ENCODE measurements around the gene VIPAS39.

Gene VIPAS39

GRCh38 chr14:77457522-77458248 is at the start of gene VIPAS39, which contains the start of gene AHSA1:
VIPAS39 (minus strand) TSS chr14:77457601; CDS start chr14:77454102, 3,499 bp downstream.
AHSA1 (plus strand) TSS chr14:77458093; CDS start chr14:77458190, 97 bp downstream.
- peak; percentile 98 for DNase-seq

- no peak for DNase-seq
Measured at GRCh38 chr14:77505031-77505430, 47.6 kb upstream of the VIPAS39 start.

DNA sequence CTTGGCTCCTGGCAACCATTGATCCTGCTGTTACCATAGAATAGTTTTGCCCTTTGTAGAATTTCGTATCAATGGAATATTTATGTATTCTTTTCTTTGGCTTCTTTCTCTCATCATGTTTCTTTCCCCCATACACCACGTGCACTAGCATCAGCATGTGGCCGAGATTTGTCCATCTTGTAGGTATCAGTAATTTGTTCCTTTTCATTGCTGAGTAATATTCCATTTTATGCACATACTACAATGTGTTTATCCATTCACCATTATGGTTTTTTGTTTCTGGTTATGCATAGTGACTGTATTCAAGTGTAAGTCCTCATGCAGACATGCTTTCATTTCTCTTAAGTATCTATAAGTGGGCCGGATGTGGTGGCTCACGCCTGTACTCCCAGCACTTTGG is 45.7 kb upstream of the VIPAS39 start:
- DNase-seq = no peak

DNA sequence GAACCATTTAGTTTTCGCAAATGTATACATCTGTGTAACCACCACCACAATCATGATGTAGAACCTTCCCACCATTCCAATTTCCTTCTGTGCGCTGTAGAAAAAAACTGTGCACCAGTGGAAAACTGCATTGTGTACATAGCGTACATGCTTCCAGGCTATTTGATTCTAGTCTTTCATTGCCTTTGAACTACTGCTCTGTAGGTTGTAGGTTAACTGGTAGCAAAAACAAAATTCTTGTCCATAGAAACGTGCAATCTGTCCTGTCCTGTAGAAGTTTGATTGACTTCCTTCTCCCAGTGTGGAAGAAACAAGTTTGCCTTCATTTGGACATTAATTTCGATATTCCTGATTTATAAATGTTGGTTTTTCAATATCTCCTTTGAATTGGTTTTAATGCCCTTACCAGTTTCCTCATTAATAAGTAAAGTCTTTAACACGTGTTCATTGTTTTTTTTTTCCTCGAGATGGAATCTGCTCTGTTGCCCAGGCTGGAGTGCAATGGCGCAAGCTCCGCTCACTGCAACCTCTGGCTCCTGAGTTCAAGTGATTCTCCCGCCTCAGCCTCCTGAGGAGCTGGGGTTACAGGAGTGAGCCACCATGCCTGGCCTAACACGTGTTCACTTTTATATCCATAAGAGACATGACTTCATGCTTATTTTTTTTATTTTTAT is 44.8 kb upstream of the VIPAS39 start:
- no peak for DNase-seq

DNA sequence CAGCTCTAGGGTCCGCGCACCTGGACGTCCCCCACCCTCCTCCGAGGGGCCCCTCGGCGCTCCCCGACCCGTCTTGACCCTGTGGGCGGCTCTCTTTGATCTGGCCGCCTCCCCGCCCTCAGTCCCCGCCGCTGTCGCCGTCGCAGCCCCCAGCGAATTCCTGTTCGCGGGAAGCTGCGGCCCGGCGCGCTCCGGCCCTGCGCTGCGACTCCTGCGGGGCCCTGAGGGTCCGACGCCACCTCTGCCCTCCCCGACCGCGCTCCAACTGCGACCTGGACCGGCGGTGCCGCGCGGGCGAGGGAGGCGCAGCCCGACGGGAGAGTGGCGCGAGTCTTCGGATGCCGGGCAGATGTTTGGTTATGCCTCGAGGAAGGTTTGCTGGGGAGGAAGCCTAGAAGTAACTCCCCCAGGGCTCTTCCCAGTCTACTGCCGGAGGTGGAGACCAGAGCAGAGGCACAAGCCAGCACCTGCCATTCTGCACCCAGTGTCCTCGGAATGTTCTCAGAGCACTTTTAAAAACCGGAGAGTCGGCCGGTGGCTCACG is 41.7 kb upstream of the VIPAS39 start:
- DNase-seq = no peak

GRCh38 chr14:77498120-77498979 is 40.9 kb upstream of the VIPAS39 start, which contains the start of gene ISM2:
ISM2 (minus strand) TSS chr14:77498816; CDS start chr14:77498793, 23 bp downstream.
- no peak for DNase-seq

DNA sequence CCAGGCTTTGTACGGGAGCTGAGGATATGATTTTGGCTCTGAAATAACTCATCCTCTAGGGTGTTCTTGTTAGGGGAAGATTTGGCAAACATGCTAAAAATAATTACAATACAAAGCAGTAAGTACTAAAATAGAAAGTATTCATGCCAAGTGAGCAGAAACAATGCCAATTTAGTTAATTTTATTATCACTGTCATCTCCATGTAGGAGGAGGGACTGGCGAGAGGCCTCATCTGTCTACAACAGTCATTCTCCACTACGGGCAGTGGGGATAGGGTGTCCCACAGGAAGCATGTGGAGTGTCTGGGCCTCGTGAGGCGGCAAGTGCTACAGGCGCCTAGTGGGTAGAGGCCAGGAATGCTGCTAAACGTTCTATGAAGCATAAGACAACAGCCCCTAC is 37.9 kb upstream of the VIPAS39 start:
- no peak for DNase-seq

GRCh38 chr14:77491056-77491455 is 33.7 kb upstream of the VIPAS39 start:
- no peak for DNase-seq

DNA sequence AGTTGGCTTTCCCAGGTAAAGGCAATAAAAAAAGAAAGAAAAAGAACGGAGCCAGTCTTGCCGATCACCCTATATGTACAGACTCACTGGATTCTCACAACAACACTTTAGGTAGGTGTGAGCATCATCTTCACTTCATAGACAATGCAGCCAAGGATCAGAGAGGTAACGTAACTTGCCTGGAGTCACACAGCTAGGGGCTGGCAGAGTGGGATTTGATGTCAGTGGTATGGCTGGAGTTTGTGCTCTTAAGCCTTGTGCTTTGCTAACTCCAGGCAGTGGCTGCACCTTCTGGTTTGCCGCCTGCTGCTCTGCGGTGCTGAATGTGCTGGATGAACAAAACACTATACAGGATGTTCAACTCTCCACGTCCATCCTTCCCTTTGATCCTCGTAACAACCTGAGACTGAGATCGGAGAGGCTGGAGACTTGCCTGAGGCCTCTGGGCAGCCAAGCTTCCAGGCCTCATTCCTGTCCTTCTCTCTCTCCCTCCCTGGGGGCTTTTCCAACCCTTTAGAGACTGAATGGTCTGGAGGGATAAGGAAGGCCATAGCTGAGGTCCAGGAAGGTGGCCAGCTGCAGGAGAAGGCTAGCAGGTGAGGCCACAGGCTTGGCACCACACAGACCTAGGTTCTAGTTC is 33.1 kb upstream of the VIPAS39 start:
- no peak for DNase-seq

DNA sequence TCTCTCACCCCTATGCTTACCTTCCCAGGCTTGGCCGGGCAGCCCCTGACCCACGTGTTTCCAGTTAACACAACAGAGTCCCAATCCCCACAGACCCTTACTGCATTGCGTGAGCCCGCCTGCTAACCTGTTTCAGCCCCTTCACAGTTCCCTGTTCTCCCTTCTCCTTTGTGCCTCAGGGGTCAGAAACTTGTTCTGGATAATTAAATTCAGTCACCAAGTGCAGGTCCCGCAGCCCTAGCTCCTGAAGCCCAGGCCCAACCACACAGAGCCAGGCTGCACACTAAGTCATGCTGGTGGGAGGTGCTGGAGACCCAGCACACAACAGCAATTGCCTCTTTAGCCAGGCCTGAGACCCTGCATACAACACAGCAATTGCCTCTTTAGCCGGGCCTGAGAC is 31.6 kb upstream of the VIPAS39 start:
- no peak for DNase-seq

- DNase-seq = no peak
Measured at GRCh38 chr14:77488558-77488957, 31.2 kb upstream of the VIPAS39 start.

- no peak for DNase-seq
Measured at GRCh38 chr14:77485901-77486678, 28.7 kb upstream of the VIPAS39 start.

- no peak for DNase-seq
Measured at GRCh38 chr14:77485256-77485655, 27.9 kb upstream of the VIPAS39 start.

- no peak for DNase-seq
Measured at GRCh38 chr14:77482422-77482821, 25.0 kb upstream of the VIPAS39 start.

DNA sequence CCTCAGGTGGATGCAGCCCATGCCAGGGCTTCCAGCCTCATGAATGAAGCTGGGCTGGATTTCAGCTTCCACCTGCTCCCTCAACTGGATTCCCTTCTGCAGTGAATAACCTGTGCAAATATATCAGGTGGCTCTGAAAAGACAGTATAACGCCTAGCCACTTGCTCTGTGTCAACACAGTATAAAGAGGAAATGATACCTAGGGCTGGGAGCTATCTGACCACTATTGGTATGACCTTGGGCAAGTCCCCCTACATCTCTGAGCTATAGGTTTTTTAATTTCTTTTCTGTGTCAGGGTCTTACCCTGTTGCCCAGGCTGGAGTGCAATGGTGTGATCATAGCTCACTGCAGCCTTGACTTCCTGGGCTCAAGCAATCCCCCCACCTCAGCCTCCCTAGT is 21.4 kb upstream of the VIPAS39 start:
- DNase-seq = no peak

GRCh38 chr14:77478029-77478428 is 20.6 kb upstream of the VIPAS39 start:
- no peak for DNase-seq

- DNase-seq = no peak
Measured at GRCh38 chr14:77475432-77476115, 18.2 kb upstream of the VIPAS39 start.

- no peak for DNase-seq
Measured at GRCh38 chr14:77474479-77475177, 17.2 kb upstream of the VIPAS39 start.

GRCh38 chr14:77473921-77474320 is 16.5 kb upstream of the VIPAS39 start:
- DNase-seq = no peak

DNA sequence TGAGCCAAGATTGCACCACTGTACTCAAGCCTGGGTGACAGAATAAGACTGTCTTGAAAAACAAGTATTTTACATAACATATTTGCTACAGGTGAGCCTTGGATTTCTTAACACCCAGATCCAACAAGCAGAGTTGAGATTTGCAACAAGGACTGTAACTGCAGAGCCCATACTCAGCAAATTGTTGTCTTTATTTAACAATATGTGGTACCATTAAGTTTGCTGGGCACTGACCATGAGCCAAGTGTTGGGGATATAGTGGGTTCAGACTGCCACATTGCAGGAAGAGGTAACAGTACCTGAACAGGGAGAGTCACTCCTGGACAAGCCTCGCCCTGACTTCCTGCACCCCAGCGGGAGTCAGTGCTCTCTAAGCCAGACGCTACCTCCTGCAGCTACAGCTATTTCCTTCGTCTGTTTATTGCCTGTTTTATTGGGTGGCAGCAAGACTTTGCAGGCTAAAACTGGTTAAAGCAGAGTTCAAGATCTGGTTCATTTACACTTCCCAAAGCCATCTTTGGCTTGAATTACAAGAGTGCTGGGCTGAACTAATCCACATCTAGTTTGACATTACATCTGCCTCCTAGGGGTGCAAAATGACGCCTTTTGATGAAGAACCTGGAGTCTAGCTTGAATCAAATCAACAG is 12.9 kb upstream of the VIPAS39 start:
- no peak for DNase-seq

Data from amniotic stem cell (primary cell).